NCI-H345 (cell line): ENCODE measurements around the gene WSCD2.
A peak's percentile ranks its signal among the peaks of the same experiment; 100 is the strongest.

ENCODE experiments used
- DNase-seq: peaks from one replicate; lab custom pipeline; 2025; lab: John Stamatoyannopoulos, UW

Gene WSCD2

GRCh38 chr12:108166505-108166904 is 37.4 kb downstream of the WSCD2 start:
- no peak for DNase-seq

DNA sequence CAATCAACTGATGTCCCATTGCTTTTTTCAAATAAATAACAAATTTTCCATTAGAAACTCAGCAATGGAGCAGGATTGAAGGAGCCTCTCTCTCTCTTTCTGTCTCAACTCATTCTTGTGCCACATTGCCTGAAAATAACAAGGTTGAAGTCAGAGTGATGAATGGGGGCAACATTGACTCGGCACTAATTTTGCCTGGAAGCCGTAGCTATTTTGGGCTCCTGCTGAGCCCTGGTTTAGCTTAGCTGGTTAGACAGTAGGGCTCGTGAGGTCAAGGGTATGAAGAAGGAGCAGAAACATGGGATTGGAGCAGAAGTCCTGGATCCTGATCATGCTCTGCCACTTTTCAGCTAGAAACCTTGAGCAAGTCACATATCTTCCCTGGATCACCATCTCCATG is 38.9 kb downstream of the WSCD2 start:
- DNase-seq, result no peak

- no peak for DNase-seq
Measured at GRCh38 chr12:108169708-108170107, 40.6 kb downstream of the WSCD2 start.

GRCh38 chr12:108170164-108170563 is 41.1 kb downstream of the WSCD2 start:
- DNase-seq, result no peak

DNA sequence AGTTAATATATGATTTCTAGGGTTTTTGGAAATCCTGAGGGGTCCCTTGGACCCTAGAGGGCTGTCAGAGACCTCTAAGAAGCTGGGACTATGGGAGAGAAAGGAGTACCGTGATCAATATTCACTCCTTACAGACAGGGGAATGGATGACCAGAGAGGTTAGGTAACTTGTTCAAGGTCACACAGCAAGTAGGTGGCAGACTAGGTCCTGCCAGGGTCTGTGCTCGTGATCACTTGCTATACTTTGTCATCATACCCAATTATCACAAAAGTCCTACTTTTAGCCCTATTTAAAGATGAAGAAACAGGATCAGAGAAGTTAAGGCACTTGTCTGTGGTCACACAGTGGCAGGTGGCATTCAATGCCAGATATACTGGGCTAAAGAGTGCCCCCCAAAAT is 42.9 kb downstream of the WSCD2 start:
- no peak for DNase-seq

DNA sequence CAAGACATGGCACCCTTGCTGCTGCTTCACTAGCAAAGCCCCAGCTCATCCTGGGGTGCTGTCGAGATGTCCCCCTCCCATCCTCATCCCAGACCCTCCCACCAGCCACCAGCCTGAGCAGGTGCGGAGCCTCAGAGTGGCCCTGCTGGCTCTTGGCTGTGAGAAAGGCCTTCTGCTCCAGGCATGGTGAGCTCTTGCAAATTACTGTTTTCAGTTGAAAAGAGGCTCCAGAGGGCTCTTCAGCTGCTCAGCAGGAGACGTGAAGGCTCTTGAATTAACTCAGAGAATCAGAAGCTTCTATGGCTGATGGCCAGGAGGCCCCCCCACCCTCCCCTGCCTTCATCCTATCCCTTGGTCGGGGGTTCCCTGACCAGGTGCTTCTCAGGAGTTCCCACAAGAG is 44.1 kb downstream of the WSCD2 start:
- peak; percentile 75 for DNase-seq

DNA sequence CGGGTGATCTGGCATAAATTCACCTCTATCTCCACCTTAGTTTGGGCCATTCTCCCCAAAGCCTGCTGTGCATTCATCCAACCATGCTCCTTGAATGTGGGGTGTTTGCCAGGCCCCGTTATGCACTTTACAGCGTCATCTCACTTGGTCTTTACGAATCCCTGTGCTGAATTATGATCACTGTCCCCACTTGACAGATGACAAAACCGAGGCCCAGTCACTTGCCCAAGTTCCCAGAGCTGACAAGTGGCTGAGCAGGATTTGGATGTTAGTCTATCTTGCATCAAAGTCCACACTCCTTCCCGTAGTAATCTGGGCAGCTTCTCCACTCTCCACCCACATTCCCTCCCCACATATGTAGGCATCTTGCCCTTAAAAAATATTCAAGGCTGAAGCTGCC is 44.8 kb downstream of the WSCD2 start:
- DNase-seq, result no peak

- DNase-seq, result no peak
Measured at GRCh38 chr12:108174641-108175040, 45.6 kb downstream of the WSCD2 start.

GRCh38 chr12:108175310-108175709 is 46.2 kb downstream of the WSCD2 start:
- DNase-seq, result peak; percentile 92

DNA sequence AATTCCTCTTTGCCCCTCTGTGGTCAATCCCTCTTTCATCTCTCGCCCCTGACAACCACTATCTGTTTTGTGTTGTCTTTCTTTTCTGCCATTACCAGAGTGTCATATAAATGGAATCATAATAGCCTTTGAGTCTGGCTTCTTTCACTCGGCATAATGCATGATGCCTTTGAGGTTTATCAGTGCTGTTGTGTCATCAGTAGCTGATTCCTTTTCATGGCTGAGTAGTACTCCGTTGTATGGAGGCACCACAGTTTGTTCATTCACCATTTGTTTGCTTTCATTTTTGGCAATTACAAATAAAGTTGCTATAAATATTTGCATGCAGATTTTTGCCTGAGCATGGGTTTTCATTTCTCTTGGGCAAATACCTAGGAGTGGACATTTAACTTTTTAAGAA is 47.2 kb downstream of the WSCD2 start:
- DNase-seq, result no peak

- DNase-seq, result no peak
Measured at GRCh38 chr12:108177131-108177530, 48.0 kb downstream of the WSCD2 start.

- no peak for DNase-seq
Measured at GRCh38 chr12:108179305-108179704, 50.2 kb downstream of the WSCD2 start.

- no peak for DNase-seq
Measured at GRCh38 chr12:108180255-108181094, 51.4 kb downstream of the WSCD2 start.

DNA sequence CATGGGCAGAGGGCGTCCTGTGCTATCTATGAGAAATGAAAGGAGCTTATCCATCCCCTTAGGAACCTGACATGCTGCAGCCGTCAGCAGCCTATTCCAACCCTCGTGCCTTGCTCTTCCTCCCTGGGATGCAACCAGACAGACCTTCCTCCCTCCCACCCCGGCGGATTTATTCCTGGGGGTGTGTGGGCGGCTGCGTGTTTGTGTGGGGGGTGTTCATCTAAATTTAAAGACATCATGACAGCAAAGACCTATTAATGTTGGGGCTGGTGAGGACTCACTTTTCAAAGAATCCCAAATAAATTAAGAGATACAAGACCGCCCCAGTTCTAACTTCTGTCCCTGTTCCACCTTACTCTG is 52.0 kb downstream of the WSCD2 start:
- DNase-seq, result no peak

- DNase-seq, result no peak
Measured at GRCh38 chr12:108182096-108182495, 53.0 kb downstream of the WSCD2 start.

- DNase-seq, result no peak
Measured at GRCh38 chr12:108185002-108185401, 55.9 kb downstream of the WSCD2 start.

DNA sequence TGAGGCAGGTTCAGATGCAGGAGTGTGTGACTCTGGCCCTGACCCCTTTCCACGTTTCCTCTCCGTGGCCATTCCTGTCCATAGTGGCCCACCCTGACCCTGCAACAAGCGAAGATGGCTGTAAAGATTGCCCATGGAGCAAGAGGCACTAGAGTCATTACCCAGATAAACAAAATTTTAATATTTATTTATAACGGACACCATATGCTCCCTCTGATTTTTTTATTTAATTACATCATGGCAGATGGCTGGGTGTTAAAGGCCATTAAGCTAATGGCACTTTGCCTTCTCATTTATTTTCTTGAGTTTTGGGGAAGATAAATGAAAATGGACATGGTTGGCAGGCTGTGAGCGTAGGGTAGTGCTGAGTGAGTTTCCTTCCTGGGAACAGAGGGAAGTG is 58.7 kb downstream of the WSCD2 start:
- DNase-seq, result no peak

- DNase-seq, result peak; percentile 61
Measured at GRCh38 chr12:108190529-108190928, 61.4 kb downstream of the WSCD2 start.

- no peak for DNase-seq
Measured at GRCh38 chr12:108191086-108191485, 62.0 kb downstream of the WSCD2 start.

DNA sequence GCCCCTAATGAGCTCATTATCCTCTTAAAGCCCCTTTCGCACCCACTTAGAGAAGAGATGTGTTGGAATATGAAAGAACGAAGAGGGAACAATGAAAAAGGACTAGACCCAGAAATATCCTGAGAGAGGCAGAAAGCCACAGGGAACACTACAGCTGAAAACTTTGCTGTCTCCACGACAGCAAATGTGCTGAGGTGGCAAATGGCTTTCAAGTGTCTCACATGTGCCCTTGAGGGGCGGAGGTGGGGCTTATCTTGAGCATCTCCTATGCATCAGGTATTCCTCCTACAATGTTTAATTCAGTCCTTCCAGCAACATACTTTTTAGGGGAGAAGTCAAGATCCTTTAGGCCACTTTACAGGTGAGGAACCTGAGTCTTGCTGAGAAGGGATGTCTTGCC is 62.9 kb downstream of the WSCD2 start:
- DNase-seq, result peak; percentile 9

GRCh38 chr12:108193493-108193892 is 64.4 kb downstream of the WSCD2 start:
- DNase-seq, result no peak

DNA sequence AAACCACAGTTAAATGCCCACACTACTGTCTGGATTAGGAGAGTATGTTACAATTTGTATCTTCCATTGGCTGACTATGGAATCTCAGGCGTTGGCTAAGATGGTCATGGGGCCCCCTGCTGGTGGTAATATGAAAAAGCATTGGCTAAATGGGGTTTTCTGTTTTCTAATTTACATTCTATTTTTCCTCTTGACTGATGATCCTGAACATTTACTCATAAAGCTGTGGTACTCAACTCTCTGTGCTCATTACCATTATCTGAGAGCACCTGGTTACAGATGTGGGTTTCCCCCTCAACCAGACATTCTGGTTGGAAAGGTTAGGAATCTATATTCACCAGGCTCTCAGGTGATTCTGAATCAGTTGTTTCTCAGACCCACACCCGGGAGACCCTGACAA is 64.8 kb downstream of the WSCD2 start:
- DNase-seq, result peak; percentile 41

- no peak for DNase-seq
Measured at GRCh38 chr12:108194585-108194984, 65.5 kb downstream of the WSCD2 start.

DNA sequence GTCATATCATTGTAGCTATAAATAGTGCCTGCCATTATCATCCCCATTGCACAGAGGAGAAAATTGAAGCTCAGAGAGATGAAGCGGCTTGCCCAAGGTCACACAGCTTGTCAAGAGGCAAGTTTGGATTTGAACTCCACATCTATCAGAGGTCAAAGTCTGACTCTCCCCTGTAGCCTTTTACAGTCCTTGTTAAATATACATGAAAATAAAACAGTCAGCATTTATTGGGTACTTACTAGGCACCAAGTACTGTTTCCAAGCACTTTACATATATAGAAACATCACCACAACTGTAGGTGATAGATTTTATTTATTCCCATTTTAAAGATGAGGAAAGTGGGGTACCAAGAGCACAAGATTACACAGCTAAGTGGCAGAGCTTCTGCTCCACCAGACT is 67.2 kb downstream of the WSCD2 start:
- DNase-seq, result no peak
